GM12878 (cell line): ENCODE results near the gene VGLL2. TPM values are rescaled to one million over a fixed set of nuclear protein-coding genes. Genes with fewer than 3 reads are reported as not detected.

Experiments used
- ATAC-seq: fragments of 200-7000 bp; cut with Tn5 transposase; 3 replicates; pipeline ENCODE4 v1.9.1; 2020; ENCODE audit warnings: mild to moderate bottlenecking, moderate library complexity
- BruUV-seq: library from RNA; stranded (reverse); fragments of 400-500 nt; replicated peaks from 2 replicates; lab custom pipeline; 2021; lab: Mats Ljungman, UMichigan
- CTCF ChIA-PET: fragments of 300-600 bp; sonication (Branson Sonifier 250); formaldehyde crosslinking; extraction: SDS; loops from one replicate; lab custom pipeline; 2021; ENCODE audit warnings: inconsistent platforms; lab: Yijun Ruan, JAX
- POLR2A ChIA-PET: fragments of 350-600 bp; formaldehyde crosslinking; extraction: SDS; loops from one replicate; lab custom pipeline; 2021; ENCODE audit warnings: inconsistent platforms; lab: Charles Lee
- RAD21 ChIA-PET: fragments of 300-600 bp; sonication (Branson Sonifier 250); formaldehyde crosslinking; loops from one replicate; lab custom pipeline; 2023; ENCODE audit warnings: antibody characterized with exemption; ENCODE audit not compliant: unreplicated experiment; lab: Charles Lee
- SMC1A ChIA-PET: fragments of 300-600 bp; sonication (Branson Sonifier 250); formaldehyde crosslinking; loops from one replicate; lab custom pipeline; 2023; ENCODE audit not compliant: unreplicated experiment, uncharacterized antibody; lab: Charles Lee
- DNase-seq: peaks from one replicate; pipeline ENCODE4 v3.0.0-alpha.2; 2011; ENCODE audit warnings: low read depth, low spot score
- FAIRE-seq: peaks from 3 replicates; lab custom pipeline; 2011; peaks lifted over from hg19 to GRCh38; lab: Jason Lieb, UNC
- H2AFZ ChIP-seq: 2 replicates; pipeline ENCODE4 v1.6.0; 2011; ENCODE audit warnings: low read depth, low read length, control low read depth; ENCODE audit not compliant: control insufficient read depth
- H3K27ac ChIP-seq: 2 replicates; pipeline ENCODE4 v1.5.1; 2011; ENCODE audit warnings: control low read depth; ENCODE audit not compliant: control insufficient read depth, insufficient read depth
- H3K27me3 ChIP-seq, 2 experiments: replicated peaks in 1 of 2; 2 replicates each; pipeline versions ENCODE4 v1.6.0 to v1.6.1; 2011; ENCODE audit warnings: low read length in 1 of 2; ENCODE audit not compliant: control insufficient read depth in 2 of 2, insufficient read depth in 2 of 2
- H3K36me3 ChIP-seq, 2 experiments: 2 replicates each; pipeline ENCODE4 v1.5.1; 2011; ENCODE audit warnings: low read length in 1 of 2; ENCODE audit not compliant: control insufficient read depth in 2 of 2, insufficient read depth in 2 of 2
- H3K4me1 ChIP-seq: 2 replicates; pipeline ENCODE4 v1.6.1; 2011; ENCODE audit warnings: mild to moderate bottlenecking, low read length, moderate library complexity, mixed read lengths; ENCODE audit not compliant: control insufficient read depth, insufficient read depth
- H3K4me2 ChIP-seq: 2 replicates; pipeline ENCODE4 v1.6.0; 2011; ENCODE audit warnings: control low read depth; ENCODE audit not compliant: control insufficient read depth, insufficient read depth
- H3K4me3 ChIP-seq: fragments of 200-600 bp; sonication (generic); 2 replicates; pipeline ENCODE4 v1.5.1; 2016
- H3K79me2 ChIP-seq: 2 replicates; pipeline ENCODE4 v1.6.0; 2011; ENCODE audit warnings: low read length; ENCODE audit not compliant: control insufficient read depth, insufficient read depth
- H3K9ac ChIP-seq: 2 replicates; pipeline ENCODE4 v1.8.0; 2011; ENCODE audit warnings: low read length, control low read depth, mixed read lengths; ENCODE audit not compliant: control insufficient read depth, insufficient read depth
- H3K9me3 ChIP-seq: replicated peaks from 3 replicates; pipeline ENCODE4 v1.5.1; 2011; ENCODE audit warnings: mild to moderate bottlenecking, low read length; ENCODE audit not compliant: control insufficient read depth, insufficient read depth
- H4K20me1 ChIP-seq: 2 replicates; pipeline ENCODE4 v1.6.0; 2011; ENCODE audit not compliant: control insufficient read depth, insufficient read depth
- TCF12 ChIP-seq: IDR thresholded peaks from 2 replicates; pipeline ENCODE4 v1.6.1; 2011; ENCODE audit warnings: low read depth, mild to moderate bottlenecking, low read length
- ZNF384 ChIP-seq: IDR thresholded peaks from 2 replicates; pipeline ENCODE4 v1.6.1; 2012; ENCODE audit warnings: low read depth, mild to moderate bottlenecking, low read length, improper control_type of control experiment, borderline replicate concordance
- WGBS: methylation state at CpG from one replicate; pipeline ENCODE4 v1.1.6; 2016; ENCODE audit warnings: low lambda C conversion rate; ENCODE audit not compliant: insufficient replicate concordance, insufficient coverage; ENCODE audit errors: missing lambda C conversion rate; 5-methylcytosine and 5-hydroxymethylcytosine counted together
- in situ Hi-C: fragments of 300-500 bp; cut with MboI; formaldehyde crosslinking; loops from 9 replicates; pipeline ENCODE4 v1.14.3; 2018; ENCODE audit warnings: mixed read lengths
- intact Hi-C: fragments of 100-400 bp; cut with micrococcal nuclease; formaldehyde crosslinking; loops from one replicate; pipeline ENCODE4 v1.14.2; 2022; ENCODE audit not compliant: unreplicated experiment
- polyA plus RNA-seq, 11 experiments: library from polyadenylated mRNA; depleted of rRNA in 4 of 11; unstranded in 6 of 11; stranded (reverse) in 5 of 11; fragments of >200 nt; fragmentation: Nextera tagmentation in 4 of 11; fragmentation: Illumina TruSeq in 1 of 11; extraction: Ambion mirVana in 4 of 11; extraction: Trizol in 1 of 11; gene quantifications; 1 replicate in 1 of 11; 2 replicates in 10 of 11; pipeline versions ENCODE4 v1.2.1 to v1.2.3, GENCODE V29; 2011 to 2016; ENCODE audit warnings: inconsistent platforms in 2 of 11, missing spikeins in 2 of 11, low read depth in 1 of 11
- total RNA-seq, 4 experiments: library from RNA; depleted of rRNA in 3 of 4; stranded (reverse); fragments of >200 nt in 3 of 4; fragmentation: Illumina TruSeq in 1 of 4; extraction: Trizol in 1 of 4; gene quantifications; 2 replicates each; pipeline versions ENCODE4 v1.2.1 to v1.2.3, GENCODE V29; 2013 to 2021

The VGLL2 gene
- total and polyA plus RNA-seq, 10 of the 15 experiments (the other 5 are each of a cell fraction or from before 2014, with no cell fraction given): not detected

DNA sequence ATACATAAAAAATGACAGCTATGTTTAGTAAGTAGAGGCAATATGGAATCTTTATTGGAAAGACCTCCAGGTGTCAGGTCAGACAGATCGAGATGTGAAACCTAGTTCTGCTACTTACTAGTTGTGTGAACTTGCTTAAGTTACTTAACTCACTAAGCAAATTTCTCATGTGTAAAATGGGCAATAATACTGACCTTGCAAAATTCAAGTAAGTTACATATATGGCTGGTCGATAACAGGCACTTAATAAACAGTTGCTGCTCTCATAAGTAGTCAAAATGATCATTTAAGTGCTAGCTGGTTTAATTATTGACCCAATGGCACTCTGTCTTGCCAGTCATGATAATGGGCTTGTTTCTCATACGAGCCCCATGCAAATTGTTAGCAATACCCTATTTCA, 46.0 kb downstream of the VGLL2 start:
- intact Hi-C loops (no loop called here), in situ Hi-C loops (loop anchor here (10.0 kb wide), 1 partner anchor 337 kb away; no protein-coding TSS in a partner anchor)
- ChIA-PET POLR2A (no interaction called here), RAD21 (no interaction called here), CTCF (no interaction called here), SMC1A (interaction anchor here (0.9 kb wide), 1 partner anchor 10 kb away, joined by 3 read pairs; no protein-coding TSS in a partner anchor)
- no peak overlapping the region for H3K27ac ChIP-seq
- DNase-seq (no peak), ATAC-seq (no peak), FAIRE-seq (no peak)
- no TSS peak for BruUV-seq
- H3K4me2 ChIP-seq: no peak overlapping the region
- no peak overlapping the region for H2AFZ ChIP-seq
- H4K20me1 ChIP-seq: no peaks in the 10 kb centered on the region; the same call in 1 of the 2 replicates
- H3K4me1 ChIP-seq: no peaks in the 10 kb centered on the region
- no peaks in the 10 kb centered on the region for H3K27me3 ChIP-seq
- no peaks in the 10 kb centered on the region for H3K9me3 ChIP-seq
- no peaks in the 10 kb centered on the region for H3K79me2 ChIP-seq
- WGBS: 17% methylated on average over 3 of the region's 3 CpGs
- H3K36me3 ChIP-seq: no peaks in the 10 kb centered on the region
- no peak overlapping the region for H3K9ac ChIP-seq
- no peak overlapping the region for H3K4me3 ChIP-seq
- TF ChIP-seq TCF12: no peak

GRCh38 chr6:117311726-117312125, 46.4 kb downstream of the VGLL2 start:
- FAIRE-seq (no peak), ATAC-seq (no peak), DNase-seq (no peak)
- Histone ChIP-seq H3K4me1 (no peaks in the 10 kb centered on the region), H4K20me1 (no peaks in the 10 kb centered on the region; the same call in 1 of the 2 replicates), H3K9me3 (no peaks in the 10 kb centered on the region), H2AFZ (no peak overlapping the region), H3K9ac (no peak overlapping the region), H3K36me3 (no peaks in the 10 kb centered on the region), H3K79me2 (no peaks in the 10 kb centered on the region), H3K4me2 (no peak overlapping the region), H3K27ac (no peak overlapping the region), H3K4me3 (no peak overlapping the region), H3K27me3 (no peaks in the 10 kb centered on the region)
- intact Hi-C loops: no loop called here
- RAD21 ChIA-PET: no interaction called here
- in situ Hi-C loops: loop anchor here (10.0 kb wide), 1 partner anchor 337 kb away; no protein-coding TSS in a partner anchor
- WGBS: 67% methylated on average over 1 of the region's 1 CpG
- no TSS peak for BruUV-seq
- SMC1A ChIA-PET: interaction anchor here (0.9 kb wide), 1 partner anchor 10 kb away, joined by 3 read pairs; no protein-coding TSS in a partner anchor
- POLR2A ChIA-PET: no interaction called here
- TF ChIP-seq ZNF384: no peak
- CTCF ChIA-PET: no interaction called here
